CD14-positive monocyte (primary cell): ENCODE results near the gene TOLLIP. TPM values are rescaled to one million over a fixed set of nuclear protein-coding genes. Genes with fewer than 3 reads are reported as not detected.

Source experiments
- DNase-seq, 3 donors: peaks; one replicate each; pipeline ENCODE4 v3.0.0-alpha.2; 2011 to 2022
- H2AFZ ChIP-seq: 2 replicates; pipeline ENCODE4 v1.6.0; 2012; ENCODE audit warnings: mild to moderate bottlenecking, low read depth, low read length, inconsistent platforms; ENCODE audit not compliant: insufficient read depth, poor library complexity, severe bottlenecking
- H3K27ac ChIP-seq, 2 donors: 1 replicate in 1 of 2; 2 replicates in 1 of 2; pipeline ENCODE4 v1.5.1; 2012 to 2013; ENCODE audit warnings: low read length in 2 of 2, control low read depth in 1 of 2, inconsistent platforms in 1 of 2, low read depth in 1 of 2, mild to moderate bottlenecking in 1 of 2
- H3K27me3 ChIP-seq, 2 donors: one replicate each; pipeline versions ENCODE4 v1.6.0 to v1.6.1; 2011 to 2013; ENCODE audit warnings: low read length in 2 of 2; ENCODE audit not compliant: control insufficient read depth in 2 of 2, insufficient read depth in 2 of 2
- H3K36me3 ChIP-seq, 2 donors: replicated peaks in 1 of 2; 1 replicate in 1 of 2; 2 replicates in 1 of 2; pipeline versions ENCODE4 v1.5.1 to v1.6.1; 2012 to 2013; ENCODE audit warnings: low read length in 2 of 2, control low read depth in 1 of 2, inconsistent platforms in 1 of 2, mild to moderate bottlenecking in 1 of 2; ENCODE audit not compliant: insufficient read depth in 2 of 2, control insufficient read depth in 1 of 2
- H3K4me1 ChIP-seq, 2 donors: 1 replicate in 1 of 2; 2 replicates in 1 of 2; pipeline versions ENCODE4 v1.5.1 to v1.6.1; 2012 to 2013; ENCODE audit warnings: low read length in 2 of 2, control low read depth in 1 of 2, inconsistent platforms in 1 of 2, mild to moderate bottlenecking in 1 of 2, moderate library complexity in 1 of 2; ENCODE audit not compliant: insufficient read depth in 2 of 2, control insufficient read depth in 1 of 2
- H3K4me2 ChIP-seq: replicated peaks from 2 replicates; pipeline ENCODE3; 2012; ENCODE audit warnings: low read length, moderate library complexity, mild to moderate bottlenecking; ENCODE audit not compliant: poor library complexity, severe bottlenecking; ENCODE audit errors: extremely low read depth
- H3K4me3 ChIP-seq, 3 experiments: fragments of 200-600 bp in 1 of 3; sonication (generic) in 1 of 3; replicated peaks in 1 of 3; 1 replicate in 2 of 3; 2 replicates in 1 of 3; pipeline ENCODE4 v1.5.1; 2011 to 2013; ENCODE audit warnings: low read length in 3 of 3, mild to moderate bottlenecking in 3 of 3, control low read depth in 2 of 3, low read depth in 2 of 3, inconsistent platforms in 1 of 3, moderate library complexity in 1 of 3
- H3K79me2 ChIP-seq: 2 replicates; pipeline ENCODE4 v1.6.0; 2012; ENCODE audit warnings: mild to moderate bottlenecking, control low read depth, inconsistent platforms, low read length, moderate library complexity; ENCODE audit not compliant: insufficient read depth
- H3K9ac ChIP-seq: 2 replicates; pipeline ENCODE4 v1.6.0; 2017; ENCODE audit warnings: low read length, mild to moderate bottlenecking; ENCODE audit not compliant: insufficient read depth, poor library complexity, severe bottlenecking
- H3K9me3 ChIP-seq, 2 donors: replicated peaks in 1 of 2; 1 replicate in 1 of 2; 2 replicates in 1 of 2; pipeline versions ENCODE4 v1.5.1 to v1.6.1; 2012 to 2013; ENCODE audit warnings: low read length in 2 of 2, control low read depth in 1 of 2; ENCODE audit not compliant: control insufficient read depth in 1 of 2, insufficient read depth in 1 of 2
- H4K20me1 ChIP-seq: 2 replicates; pipeline ENCODE4 v1.6.0; 2012; ENCODE audit warnings: mild to moderate bottlenecking, low read length, control low read depth, moderate library complexity; ENCODE audit not compliant: insufficient read depth
- H3K27ac Mint-ChIP-seq, 7 donors: one replicate each; pipeline ENCODE4 v1.8.0; 2020; ENCODE audit warnings: mild to moderate bottlenecking in 7 of 7, mixed read lengths in 7 of 7, moderate library complexity in 6 of 7, inconsistent platforms in 2 of 7
- H3K27me3 Mint-ChIP-seq, 3 donors: one replicate each; pipeline ENCODE4 v1.8.0; 2021 to 2022; ENCODE audit warnings: low read depth in 3 of 3, mild to moderate bottlenecking in 3 of 3, mixed read lengths in 3 of 3, moderate library complexity in 3 of 3, inconsistent platforms in 1 of 3
- H3K36me3 Mint-ChIP-seq, 2 donors: one replicate each; pipeline ENCODE4 v1.8.0; 2020; ENCODE audit warnings: mixed read lengths in 2 of 2, inconsistent platforms in 1 of 2, mild to moderate bottlenecking in 1 of 2
- H3K4me1 Mint-ChIP-seq: one replicate; pipeline ENCODE4 v1.8.0; 2020; ENCODE audit warnings: mild to moderate bottlenecking, mixed read lengths
- H3K4me3 Mint-ChIP-seq, 2 donors: one replicate each; pipeline ENCODE4 v1.8.0; 2020; ENCODE audit warnings: mild to moderate bottlenecking in 2 of 2, mixed read lengths in 2 of 2, moderate library complexity in 1 of 2
- H3K9me3 Mint-ChIP-seq, 7 donors: one replicate each; pipeline ENCODE4 v1.8.0; 2020 to 2022; ENCODE audit warnings: mixed read lengths in 7 of 7, mild to moderate bottlenecking in 6 of 7, moderate library complexity in 6 of 7, inconsistent platforms in 2 of 7
- WGBS: methylation state at CpG from one replicate; pipeline ENCODE4 v1.1.5; 2013; ENCODE audit warnings: missing lambda C conversion rate; ENCODE audit not compliant: insufficient coverage; 5-methylcytosine and 5-hydroxymethylcytosine counted together
- intact Hi-C, 2 donors: fragments of 100-400 bp; cut with micrococcal nuclease; formaldehyde crosslinking; loops; one replicate each; pipeline versions ENCODE4 v1.15.0 to v1.15.1; 2023
- polyA plus RNA-seq, 3 donors: library from polyadenylated mRNA; depleted of rRNA in 1 of 3; unstranded in 2 of 3; stranded (reverse) in 1 of 3; fragments of 300-500 nt in 2 of 3; fragments of >200 nt in 1 of 3; fragmentation: Illumina TruSeq in 2 of 3; gene quantifications; 1 replicate in 2 of 3; 2 replicates in 1 of 3; pipeline ENCODE4 v1.2.3, GENCODE V29; 2012 to 2021
- TF ChIP-seq, protein P1 (sequence below): fragments of 200-600 bp; IDR thresholded peaks from one replicate; pipeline ENCODE4 v1.8.0; 2022; ENCODE audit warnings: antibody characterized with exemption, mild to moderate bottlenecking

The TOLLIP gene
- polyA plus RNA-seq, 3 donors, result 67.9 to 72.1 (median 71.7) TPM

- peaks cover 9 to 17% (median 14%) of the 10 kb centered on the region in 3 donors for H3K27me3 Mint-ChIP-seq
- Histone ChIP-seq H3K9me3 (no peaks in the 10 kb centered on the region), H3K79me2 (no peaks in the 10 kb centered on the region), H3K27me3 (no peaks in the 10 kb centered on the region), H3K4me2 (no peak overlapping the region), H3K27ac (no peak overlapping the region), H4K20me1 (no peaks in the 10 kb centered on the region), H2AFZ (no peak overlapping the region), H3K4me3 (no peak overlapping the region), H3K36me3 (no peaks in the 10 kb centered on the region), H3K4me1 (no peaks in the 10 kb centered on the region), H3K9ac (no peak overlapping the region)
- H3K4me3 Mint-ChIP-seq, result no peak overlapping the region
- 89% methylated on average over 24 of the region's 29 CpGs for WGBS
- H3K4me1 Mint-ChIP-seq, result peaks cover 4% of the 10 kb centered on the region
- H3K27ac Mint-ChIP-seq, result no peak overlapping the region
- TF ChIP-seq, protein P1, sequence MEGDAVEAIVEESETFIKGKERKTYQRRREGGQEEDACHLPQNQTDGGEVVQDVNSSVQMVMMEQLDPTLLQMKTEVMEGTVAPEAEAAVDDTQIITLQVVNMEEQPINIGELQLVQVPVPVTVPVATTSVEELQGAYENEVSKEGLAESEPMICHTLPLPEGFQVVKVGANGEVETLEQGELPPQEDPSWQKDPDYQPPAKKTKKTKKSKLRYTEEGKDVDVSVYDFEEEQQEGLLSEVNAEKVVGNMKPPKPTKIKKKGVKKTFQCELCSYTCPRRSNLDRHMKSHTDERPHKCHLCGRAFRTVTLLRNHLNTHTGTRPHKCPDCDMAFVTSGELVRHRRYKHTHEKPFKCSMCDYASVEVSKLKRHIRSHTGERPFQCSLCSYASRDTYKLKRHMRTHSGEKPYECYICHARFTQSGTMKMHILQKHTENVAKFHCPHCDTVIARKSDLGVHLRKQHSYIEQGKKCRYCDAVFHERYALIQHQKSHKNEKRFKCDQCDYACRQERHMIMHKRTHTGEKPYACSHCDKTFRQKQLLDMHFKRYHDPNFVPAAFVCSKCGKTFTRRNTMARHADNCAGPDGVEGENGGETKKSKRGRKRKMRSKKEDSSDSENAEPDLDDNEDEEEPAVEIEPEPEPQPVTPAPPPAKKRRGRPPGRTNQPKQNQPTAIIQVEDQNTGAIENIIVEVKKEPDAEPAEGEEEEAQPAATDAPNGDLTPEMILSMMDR, result no peak
- intact Hi-C loops, result no loop called here
- peaks cover 0 to 3% (median 0%) of the 10 kb centered on the region in 7 donors for H3K9me3 Mint-ChIP-seq
- no peaks in the 10 kb centered on the region for H3K36me3 Mint-ChIP-seq
- DNase-seq, result no peak
Observed at GRCh38 chr11:1349327-1350041, 40.1 kb upstream of the TOLLIP start.

- peaks cover 0 to 2% of the 10 kb centered on the region in 2 donors for H3K27me3 ChIP-seq
- H3K27me3 Mint-ChIP-seq, result peaks cover 10 to 22% (median 14%) of the 10 kb centered on the region in 3 donors
- DNase-seq, result no peak
- no peak overlapping the region for H2AFZ ChIP-seq
- no peak overlapping the region for H3K4me2 ChIP-seq
- H3K9me3 Mint-ChIP-seq, result peaks cover 0 to 3% (median 0%) of the 10 kb centered on the region in 7 donors
- no peaks in the 10 kb centered on the region for H3K36me3 Mint-ChIP-seq
- H3K4me3 ChIP-seq, result no peak overlapping the region
- no peak overlapping the region for H3K9ac ChIP-seq
- no peaks in the 10 kb centered on the region for H3K4me1 ChIP-seq
- WGBS, result 71% methylated on average over 16 of the region's 25 CpGs
- intact Hi-C loops, result no loop called here
- H3K79me2 ChIP-seq, result no peaks in the 10 kb centered on the region
- H4K20me1 ChIP-seq, result no peaks in the 10 kb centered on the region
- peak overlapping the region in 1 of 2 donors; percentile 2 for H3K4me3 Mint-ChIP-seq
- H3K9me3 ChIP-seq, result no peaks in the 10 kb centered on the region
- peak overlapping the region in 1 of 7 donors; percentile 23 for H3K27ac Mint-ChIP-seq
- no peaks in the 10 kb centered on the region for H3K36me3 ChIP-seq
- TF ChIP-seq, protein P1, result no peak
- no peak overlapping the region for H3K27ac ChIP-seq
- peaks cover 4% of the 10 kb centered on the region for H3K4me1 Mint-ChIP-seq
Observed at GRCh38 chr11:1348796-1349326, 39.4 kb upstream of the TOLLIP start.
